H1 (cell line): ENCODE data around the gene UBASH3B. TPM values are rescaled to one million over a fixed set of nuclear protein-coding genes. Genes with fewer than 3 reads are reported as not detected.

ENCODE experiments used
- CTCF ChIA-PET: fragments of 300-600 bp; sonication (Branson Sonifier 250); formaldehyde crosslinking; loops from one replicate; lab custom pipeline; 2021; ENCODE audit not compliant: partially characterized antibody; lab: Charles Lee
- POLR2A ChIA-PET: fragments of 300-600 bp; sonication (Branson Sonifier 250); formaldehyde crosslinking; loops from one replicate; lab custom pipeline; 2021; ENCODE audit warnings: inconsistent platforms; ENCODE audit not compliant: partially characterized antibody; lab: Charles Lee
- DNase-seq, 2 experiments: peaks; one replicate each; pipeline versions ENCODE4 v3.0.0 to v3.0.0-alpha.2; 2010 to 2022; ENCODE audit warnings: low spot score in 2 of 2, low read depth in 1 of 2, mixed read lengths in 1 of 2
- FAIRE-seq: peaks from 2 replicates; lab custom pipeline; 2011; peaks lifted over from hg19 to GRCh38; lab: Jason Lieb, UNC
- H2AFZ ChIP-seq: 2 replicates; pipeline ENCODE4 v1.8.1; 2012; ENCODE audit warnings: low read length, inconsistent platforms
- H2AK5ac ChIP-seq: 2 replicates; pipeline ENCODE4 v1.6.1; 2013; ENCODE audit warnings: low read depth, low read length
- H2BK120ac ChIP-seq: replicated peaks from 2 replicates; pipeline ENCODE3; 2013; ENCODE audit warnings: low read depth, low read length, inconsistent platforms
- H2BK12ac ChIP-seq: 2 replicates; pipeline ENCODE4 v1.6.1; 2013; ENCODE audit warnings: low read depth, low read length
- H2BK15ac ChIP-seq: 2 replicates; pipeline ENCODE4 v1.6.1; 2013; ENCODE audit warnings: low read length
- H2BK20ac ChIP-seq: 2 replicates; pipeline ENCODE4 v1.6.1; 2013; ENCODE audit warnings: low read length
- H2BK5ac ChIP-seq: 2 replicates; pipeline ENCODE4 v1.6.1; 2013; ENCODE audit warnings: low read depth, low read length
- H3K14ac ChIP-seq: 2 replicates; pipeline ENCODE4 v1.6.1; 2013; ENCODE audit warnings: inconsistent platforms; ENCODE audit not compliant: insufficient read length
- H3K18ac ChIP-seq: 2 replicates; pipeline ENCODE4 v1.6.1; 2013; ENCODE audit warnings: low read length; ENCODE audit errors: extremely low read depth
- H3K23ac ChIP-seq: 2 replicates; pipeline ENCODE4 v1.6.1; 2013; ENCODE audit warnings: inconsistent platforms; ENCODE audit not compliant: insufficient read length
- H3K23me2 ChIP-seq: 2 replicates; pipeline ENCODE4 v1.6.1; 2013; ENCODE audit warnings: low read depth, low read length
- H3K27ac ChIP-seq: 2 replicates; pipeline ENCODE4 v1.6.1; 2011; ENCODE audit warnings: low read depth, low read length, inconsistent platforms
- H3K27me3 ChIP-seq, 4 experiments: replicated peaks in 1 of 4; 1 replicate in 1 of 4; 2 replicates in 3 of 4; pipeline versions ENCODE4 v1.6.1 to v1.8.1; 2011 to 2013; ENCODE audit warnings: low read length in 3 of 4, mild to moderate bottlenecking in 3 of 4, inconsistent platforms in 2 of 4, mixed read lengths in 2 of 4, moderate library complexity in 1 of 4; ENCODE audit not compliant: control insufficient read depth in 3 of 4, insufficient read depth in 3 of 4; ENCODE audit errors: extremely low read depth in 1 of 4
- H3K36me3 ChIP-seq, 4 experiments: 2 replicates each; pipeline versions ENCODE4 v1.6.1 to v1.8.1; 2011 to 2013; ENCODE audit warnings: mild to moderate bottlenecking in 4 of 4, low read length in 3 of 4, moderate library complexity in 2 of 4, control low read depth in 1 of 4, inconsistent platforms in 1 of 4; ENCODE audit not compliant: insufficient read depth in 4 of 4, control insufficient read depth in 2 of 4
- H3K4ac ChIP-seq: replicated peaks from 2 replicates; pipeline ENCODE3; 2013; ENCODE audit warnings: low read length, low read depth, mixed read lengths, inconsistent platforms; ENCODE audit not compliant: insufficient read length
- H3K4me1 ChIP-seq, 4 experiments: replicated peaks in 1 of 4; 1 replicate in 1 of 4; 2 replicates in 3 of 4; pipeline versions ENCODE4 v1.6.1 to v1.8.1; 2011 to 2013; ENCODE audit warnings: low read length in 3 of 4, inconsistent platforms in 2 of 4, mixed read lengths in 1 of 4; ENCODE audit not compliant: insufficient read depth in 4 of 4, control insufficient read depth in 3 of 4
- H3K4me2 ChIP-seq, 2 experiments: 2 replicates each; pipeline versions ENCODE4 v1.6.1 to v1.8.1; 2011 to 2013; ENCODE audit warnings: low read depth in 2 of 2, low read length in 2 of 2, control low read depth in 1 of 2, inconsistent platforms in 1 of 2, mild to moderate bottlenecking in 1 of 2; ENCODE audit not compliant: insufficient read depth in 1 of 2
- H3K4me3 ChIP-seq, 4 experiments: fragments of 200-600, 300-600 bp in 1 of 4; sonication (generic), shearing (Covaris generic), sonication (Bioruptor Twin) in 1 of 4; 2 replicates each; pipeline versions ENCODE4 v1.5.1 to v1.8.1; 2011 to 2016; ENCODE audit warnings: low read length in 4 of 4, low read depth in 3 of 4, control low read depth in 2 of 4, inconsistent platforms in 2 of 4, mild to moderate bottlenecking in 2 of 4, mixed read lengths in 1 of 4, moderate library complexity in 1 of 4; ENCODE audit not compliant: insufficient read depth in 2 of 4; ENCODE audit errors: extremely low read depth in 1 of 4
- H3K56ac ChIP-seq: replicated peaks from 2 replicates; pipeline ENCODE3; 2013; ENCODE audit warnings: low read depth, mild to moderate bottlenecking, mixed read lengths, low read length, inconsistent platforms; ENCODE audit not compliant: insufficient read length
- H3K79me1 ChIP-seq: 2 replicates; pipeline ENCODE4 v1.6.1; 2013; ENCODE audit warnings: low read depth, low read length, control low read depth
- H3K79me2 ChIP-seq, 2 experiments: 2 replicates each; pipeline versions ENCODE4 v1.6.1 to v1.8.1; 2012 to 2013; ENCODE audit warnings: low read length in 2 of 2, mild to moderate bottlenecking in 2 of 2, inconsistent platforms in 1 of 2; ENCODE audit not compliant: insufficient read depth in 2 of 2, control insufficient read depth in 1 of 2
- H3K9ac ChIP-seq, 4 experiments: replicated peaks in 1 of 4; 1 replicate in 1 of 4; 2 replicates in 3 of 4; pipeline versions ENCODE4 v1.6.1 to v1.8.1; 2011 to 2013; ENCODE audit warnings: low read depth in 3 of 4, low read length in 3 of 4, control low read depth in 2 of 4, mild to moderate bottlenecking in 2 of 4, moderate library complexity in 2 of 4, inconsistent platforms in 1 of 4; ENCODE audit errors: extremely low read depth in 1 of 4
- H3K9me3 ChIP-seq, 2 experiments: 2 replicates each; pipeline versions ENCODE4 v1.6.1 to v1.8.1; 2012 to 2013; ENCODE audit warnings: mild to moderate bottlenecking in 2 of 2, moderate library complexity in 2 of 2, control low read depth in 1 of 2, inconsistent platforms in 1 of 2, low read depth in 1 of 2, low read length in 1 of 2, mixed read lengths in 1 of 2; ENCODE audit not compliant: insufficient read depth in 2 of 2
- H4K20me1 ChIP-seq, 2 experiments: replicated peaks in 1 of 2; 2 replicates each; pipeline versions ENCODE3 to v1.8.1; 2011 to 2013; ENCODE audit warnings: inconsistent platforms in 2 of 2, low read length in 2 of 2, mild to moderate bottlenecking in 1 of 2; ENCODE audit not compliant: insufficient read depth in 2 of 2, control insufficient read depth in 1 of 2
- H4K5ac ChIP-seq: 2 replicates; pipeline ENCODE4 v1.6.1; 2013; ENCODE audit warnings: low read length, low read depth, mixed read lengths, inconsistent platforms; ENCODE audit not compliant: insufficient read length
- H4K8ac ChIP-seq: 2 replicates; pipeline ENCODE4 v1.8.0; 2013; ENCODE audit warnings: mild to moderate bottlenecking, moderate library complexity, low read length, inconsistent platforms; ENCODE audit not compliant: insufficient read depth; ENCODE audit errors: extremely low read depth
- H4K91ac ChIP-seq: replicated peaks from 2 replicates; pipeline ENCODE3; 2013; ENCODE audit warnings: low read length, mixed read lengths, inconsistent platforms; ENCODE audit not compliant: insufficient read length
- CBX5 ChIP-seq: fragments of 300-800, 300-1000 bp; sonication (generic); IDR thresholded peaks from 2 replicates; pipeline ENCODE4 v1.7.1; 2016; ENCODE audit warnings: antibody characterized with exemption, low read length, low read depth
- EGR1 ChIP-seq: IDR thresholded peaks from 2 replicates; pipeline ENCODE4 v1.6.1; 2011; ENCODE audit warnings: low read depth, low read length, borderline replicate concordance
- GTF2F1 ChIP-seq: IDR thresholded peaks from 2 replicates; pipeline ENCODE4 v1.6.1; 2012; ENCODE audit warnings: low read depth, low read length, improper control_type of control experiment, borderline replicate concordance
- PHF8 ChIP-seq: fragments of 200-600 bp; sonication (generic); conservative IDR thresholded peaks from 2 replicates; pipeline ENCODE4 v1.7.1; 2012; ENCODE audit warnings: low read depth, mild to moderate bottlenecking, inconsistent platforms, low read length, moderate library complexity
- TCF12 ChIP-seq: IDR thresholded peaks from 2 replicates; pipeline ENCODE4 v1.6.1; 2011; ENCODE audit warnings: low read depth, mild to moderate bottlenecking, low read length
- whole genome bisulfite sequencing, 2 experiments: shearing (Covaris generic) in 1 of 2; methylation state at CpG; one replicate each; pipeline versions ENCODE4 v1.1.6 to v1.1.7; 2013 to 2015; ENCODE audit warnings: low lambda C conversion rate in 2 of 2, mixed read lengths in 2 of 2, inconsistent platforms in 1 of 2, low coverage in 1 of 2, missing lambda C conversion rate in 1 of 2; ENCODE audit not compliant: insufficient replicate concordance in 2 of 2, insufficient coverage in 1 of 2, insufficient read length in 1 of 2; ENCODE audit errors: extremely low coverage in 1 of 2, missing lambda C conversion rate in 1 of 2; 5-methylcytosine and 5-hydroxymethylcytosine counted together
- polyA plus RNA-seq, 7 experiments: library from polyadenylated mRNA; depleted of rRNA in 3 of 7; stranded (reverse) in 5 of 7; unstranded in 2 of 7; fragments of >200 nt in 5 of 7; fragments of 200-250 nt in 2 of 7; gene quantifications; 1 replicate in 5 of 7; 2 replicates in 1 of 7; 4 replicates in 1 of 7; pipeline versions ENCODE4 v1.2.1 to v1.2.3, GENCODE V29; 2011 to 2013; ENCODE audit warnings: missing spikeins in 2 of 7, mixed read lengths in 2 of 7
- total RNA-seq: library from RNA; stranded (reverse); fragmentation: NEBNext Ultra II Directional; extraction: Animal tissue kit (Norgen Biotek cat#: 25700); gene quantifications from 2 replicates; pipeline ENCODE4 v1.2.1, GENCODE V29; 2021

UBASH3B gene
- total and polyA plus RNA-seq, 2 of the 8 experiments (the other 6 are each of a cell fraction or from before 2014, with no cell fraction given) = 7.5 to 9.5 TPM

DNA sequence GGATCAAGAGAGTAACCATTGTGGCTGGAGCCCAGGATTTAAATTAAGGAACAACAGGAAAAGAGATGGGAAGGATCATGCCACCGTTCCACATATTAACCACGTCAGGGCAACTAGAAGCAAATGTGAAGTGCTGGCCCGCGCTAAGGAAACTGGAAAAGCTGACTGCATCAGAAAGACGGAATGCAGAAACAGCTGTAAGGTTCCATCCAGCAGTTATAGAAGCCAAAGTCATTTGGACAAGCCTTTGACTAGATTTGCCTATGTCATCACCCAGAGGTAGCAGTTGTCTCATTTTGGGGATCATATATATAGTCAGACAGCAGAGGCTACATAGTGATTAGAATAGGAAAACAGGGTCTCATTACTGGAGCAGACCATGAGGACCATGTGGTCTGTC, 139.8 kb downstream of the UBASH3B start:
- Histone ChIP-seq H3K23me2 (no peaks in the 10 kb centered on the region), H3K23ac (no peak overlapping the region), H3K36me3 (peaks cover 0 to 4% (median 0%) of the 10 kb centered on the region in 4 experiments; a peak in 1 of 8 replicates), H4K5ac (no peak overlapping the region), H2AFZ (no peak overlapping the region), H3K4me1 (no peaks in the 10 kb centered on the region), H3K27ac (no peak overlapping the region), H4K91ac (no peak overlapping the region), H3K18ac (no peak overlapping the region), H2AK5ac (no peak overlapping the region), H3K4me2 (no peak overlapping the region), H3K56ac (no peak overlapping the region), H2BK12ac (no peak overlapping the region), H4K20me1 (no peaks in the 10 kb centered on the region), H2BK120ac (no peak overlapping the region), H3K14ac (no peak overlapping the region), H4K8ac (no peak overlapping the region), H2BK5ac (no peak overlapping the region), H3K4me3 (no peak overlapping the region), H3K79me2 (no peaks in the 10 kb centered on the region), H2BK20ac (no peak overlapping the region), H2BK15ac (no peak overlapping the region), H3K79me1 (no peaks in the 10 kb centered on the region), H3K27me3 (no peaks in the 10 kb centered on the region), H3K9me3 (no peaks in the 10 kb centered on the region), H3K4ac (no peak overlapping the region), H3K9ac (no peak overlapping the region)
- POLR2A ChIA-PET = no interaction called here
- TF ChIP-seq TCF12 = no peak
- no peak for TF ChIP-seq EGR1
- no peak for TF ChIP-seq GTF2F1
- TF ChIP-seq CBX5 = no peak
- TF ChIP-seq PHF8 = no peak
- no peak for FAIRE-seq
- DNase-seq = no peak
- CTCF ChIA-PET = interaction anchor here (0.7 to 24.9 kb wide), 27 partner anchors 12 to 222 kb away, joined by 3 to 356 read pairs (median 6); partner anchors contain the start of gene CRTAM
- 92% methylated on average over 5 of the region's 5 CpGs; no CpG with 5 or more reads in 1 of the 2 experiments for WGBS, 2 experiments
